ENCODE results near the gene RMDN2.

The RMDN2 gene

DNA sequence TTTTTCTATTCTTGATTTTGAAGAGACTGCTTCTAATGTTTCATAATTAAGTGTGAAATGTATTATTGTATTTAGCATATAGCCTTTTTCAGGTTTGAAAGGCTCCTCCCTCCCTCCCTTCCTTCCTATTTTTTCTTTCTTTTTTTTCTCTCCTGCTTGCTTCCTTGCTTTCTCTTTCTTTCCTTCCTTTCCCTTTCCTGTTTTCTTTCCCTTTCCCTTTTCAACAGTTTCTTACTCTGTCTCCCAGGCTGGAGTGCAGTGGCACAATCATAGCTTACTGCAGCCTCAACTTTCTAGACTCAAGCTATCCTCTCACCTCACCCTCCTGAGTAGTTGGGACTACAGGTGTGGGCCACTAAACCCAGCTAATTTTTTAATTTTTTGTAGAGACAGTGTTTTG lies 44.6 kb downstream of the RMDN2 start:
- Histone ChIP-seq H3K27me3 (replicated peaks; ENCODE audit: insufficient read depth, low read length) (no peaks in the 10 kb centered on the region), H3K4me3 (ENCODE audit: low read length) (no peak overlapping the region), H3K9me2 (replicated peaks; ENCODE audit: insufficient read depth, low read length) (no peaks in the 10 kb centered on the region), H3K79me2 (ENCODE audit: low read length) (no peaks in the 10 kb centered on the region), H3K4me2 (ENCODE audit: low read depth, low read length) (no peak overlapping the region), H2AFZ (ENCODE audit: low read length) (no peak overlapping the region), H3K4me1 (ENCODE audit: low read length) (no peaks in the 10 kb centered on the region), H4K20me1 (ENCODE audit: insufficient read depth, low read length) (no peaks in the 10 kb centered on the region), H3K36me3 (replicated peaks; ENCODE audit: insufficient read depth, low read length) (no peaks in the 10 kb centered on the region), H3K27ac (ENCODE audit: low read length) (no peak overlapping the region), H3K9ac (ENCODE audit: low read length) (no peak overlapping the region), H3K9me3 (replicated peaks; ENCODE audit: insufficient read depth, low read length) (no peaks in the 10 kb centered on the region), H3F3A (ENCODE audit: insufficient read depth, low read length) (no peaks in the 10 kb centered on the region)
- TF ChIP-seq EZH2 (optimal IDR thresholded peaks at IDR 0.05; ENCODE audit: low read depth, low read length) (no peak), EZH2phosphoT487 (IDR thresholded peaks at IDR 0.05; ENCODE audit: low read length) (no peak), CTCF (IDR thresholded peaks at IDR 0.05; ENCODE audit: low read length) (no peak)
- no peak for DNase-seq

GRCh38 chr2:37971971-37972370 lies 46.9 kb downstream of the RMDN2 start:
- no peaks in the 10 kb centered on the region for H3K36me3 ChIP-seq (replicated peaks; ENCODE audit: insufficient read depth, low read length)
- no peaks in the 10 kb centered on the region for H3K9me2 ChIP-seq (replicated peaks; ENCODE audit: insufficient read depth, low read length)
- TF ChIP-seq EZH2 (optimal IDR thresholded peaks at IDR 0.05; ENCODE audit: low read depth, low read length) (no peak), EZH2phosphoT487 (IDR thresholded peaks at IDR 0.05; ENCODE audit: low read length) (no peak), CTCF (IDR thresholded peaks at IDR 0.05; ENCODE audit: low read length) (no peak)
- no peak overlapping the region for H2AFZ ChIP-seq (ENCODE audit: low read length)
- H3F3A ChIP-seq (ENCODE audit: insufficient read depth, low read length), result no peaks in the 10 kb centered on the region
- H3K79me2 ChIP-seq (ENCODE audit: low read length), result no peaks in the 10 kb centered on the region
- no peak overlapping the region for H3K27ac ChIP-seq (ENCODE audit: low read length)
- no peaks in the 10 kb centered on the region for H3K4me1 ChIP-seq (ENCODE audit: low read length)
- H3K27me3 ChIP-seq (replicated peaks; ENCODE audit: insufficient read depth, low read length), result no peaks in the 10 kb centered on the region
- no peak overlapping the region for H3K4me2 ChIP-seq (ENCODE audit: low read depth, low read length)
- DNase-seq, result no peak
- H3K4me3 ChIP-seq (ENCODE audit: low read length), result no peak overlapping the region
- no peaks in the 10 kb centered on the region for H3K9me3 ChIP-seq (replicated peaks; ENCODE audit: insufficient read depth, low read length)
- no peak overlapping the region for H3K9ac ChIP-seq (ENCODE audit: low read length)
- H4K20me1 ChIP-seq (ENCODE audit: insufficient read depth, low read length), result no peaks in the 10 kb centered on the region

DNA sequence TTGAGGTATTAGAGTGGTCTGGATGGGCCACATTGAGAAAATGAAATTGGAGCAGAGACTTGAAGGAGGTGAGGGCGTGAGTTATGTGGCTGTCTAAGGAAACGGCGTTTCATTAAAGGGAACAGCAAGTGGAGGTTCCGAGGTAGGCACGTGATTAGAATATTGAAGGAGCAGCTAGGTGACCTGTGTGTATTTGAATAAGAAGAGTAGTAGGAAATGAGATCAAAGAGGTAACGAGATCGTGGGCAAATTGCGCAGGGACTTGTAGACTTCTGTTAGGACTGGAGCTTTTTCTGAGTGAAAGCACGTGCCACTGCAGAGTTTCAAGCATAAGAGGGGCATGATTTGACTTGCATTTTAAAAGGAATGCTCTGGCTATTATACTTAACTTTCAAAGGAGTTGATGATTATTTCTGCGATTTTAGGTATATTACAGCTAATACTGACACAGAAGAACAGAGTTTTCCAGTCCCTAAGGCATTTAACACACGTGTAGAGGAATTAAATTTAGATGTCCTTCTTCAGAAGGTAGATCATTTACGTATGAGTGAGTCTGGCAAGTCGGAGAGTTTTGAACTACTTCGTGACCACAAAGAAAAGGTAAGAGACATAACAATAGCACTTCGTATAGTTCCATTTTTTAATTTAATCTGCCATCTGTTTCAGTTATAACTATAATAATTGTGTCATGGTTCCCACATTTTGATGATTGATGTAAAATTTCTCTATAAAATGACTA lies 48.7 kb downstream of the RMDN2 start:
- Histone ChIP-seq H3K79me2 (ENCODE audit: low read length) (no peaks in the 10 kb centered on the region), H3K4me2 (ENCODE audit: low read depth, low read length) (no peak overlapping the region), H3K27ac (ENCODE audit: low read length) (no peak overlapping the region), H3K9ac (ENCODE audit: low read length) (no peak overlapping the region), H3K4me1 (ENCODE audit: low read length) (no peaks in the 10 kb centered on the region), H2AFZ (ENCODE audit: low read length) (no peak overlapping the region), H3K27me3 (replicated peaks; ENCODE audit: insufficient read depth, low read length) (no peaks in the 10 kb centered on the region), H3K9me2 (replicated peaks; ENCODE audit: insufficient read depth, low read length) (no peaks in the 10 kb centered on the region), H3F3A (ENCODE audit: insufficient read depth, low read length) (no peaks in the 10 kb centered on the region), H3K36me3 (replicated peaks; ENCODE audit: insufficient read depth, low read length) (no peaks in the 10 kb centered on the region), H4K20me1 (ENCODE audit: insufficient read depth, low read length) (no peaks in the 10 kb centered on the region), H3K4me3 (ENCODE audit: low read length) (no peak overlapping the region), H3K9me3 (replicated peaks; ENCODE audit: insufficient read depth, low read length) (no peaks in the 10 kb centered on the region)
- TF ChIP-seq CTCF (IDR thresholded peaks at IDR 0.05; ENCODE audit: low read length) (no peak), EZH2phosphoT487 (IDR thresholded peaks at IDR 0.05; ENCODE audit: low read length) (no peak), EZH2 (optimal IDR thresholded peaks at IDR 0.05; ENCODE audit: low read depth, low read length) (no peak)
- DNase-seq, result no peak
